GM23338 (cell line): ENCODE results near the gene PDE7B. TPM values are rescaled to one million over a fixed set of nuclear protein-coding genes. Genes with fewer than 3 reads are reported as not detected.

Experiments used
- ATAC-seq: fragments of 200-7000 bp; cut with Tn5 transposase; 3 replicates; pipeline ENCODE4 v1.9.1; 2020
- DNase-seq: peaks from one replicate; pipeline ENCODE4 v3.0.0-alpha.2; 2015; ENCODE audit warnings: low spot score
- H2AFZ ChIP-seq: fragments of 200-600 bp; sonication (generic); 2 replicates; pipeline ENCODE4 v1.8.0; 2016; ENCODE audit warnings: antibody characterized with exemption, mild to moderate bottlenecking, moderate library complexity
- H3F3A ChIP-seq: fragments of 200-600 bp; sonication (generic); replicated peaks from 2 replicates; pipeline ENCODE4 v1.8.0; 2017; ENCODE audit warnings: antibody characterized with exemption, mixed run types, low read depth
- H3K27ac ChIP-seq: fragments of 200-600 bp; sonication (generic); 2 replicates; pipeline ENCODE4 v1.6.1; 2016; ENCODE audit warnings: low read depth
- H3K27me3 ChIP-seq: fragments of 200-600 bp; sonication (generic); 2 replicates; pipeline ENCODE4 v1.8.0; 2016; ENCODE audit warnings: mild to moderate bottlenecking, mixed run types, moderate library complexity; ENCODE audit not compliant: insufficient read depth
- H3K36me3 ChIP-seq: fragments of 200-600 bp; sonication (generic); 2 replicates; pipeline ENCODE4 v1.8.0; 2016; ENCODE audit warnings: mild to moderate bottlenecking; ENCODE audit not compliant: insufficient read depth
- H3K4me1 ChIP-seq: fragments of 200-600 bp; sonication (generic); 2 replicates; pipeline ENCODE4 v1.8.0; 2016; ENCODE audit warnings: mild to moderate bottlenecking, moderate library complexity; ENCODE audit not compliant: insufficient read depth
- H3K4me2 ChIP-seq: fragments of 200-600 bp; sonication (generic); 2 replicates; pipeline ENCODE4 v1.7.1; 2017; ENCODE audit warnings: mixed run types
- H3K4me3 ChIP-seq: fragments of 200-600 bp; sonication (generic); 2 replicates; pipeline ENCODE4 v1.6.1; 2016; ENCODE audit warnings: mixed run types
- H3K79me2 ChIP-seq: fragments of 200-600 bp; sonication (generic); replicated peaks from 2 replicates; pipeline ENCODE4 v1.8.0; 2017; ENCODE audit warnings: mild to moderate bottlenecking; ENCODE audit not compliant: insufficient read depth
- H3K9me2 ChIP-seq: fragments of 200-600 bp; sonication (generic); 2 replicates; pipeline ENCODE4 v1.8.0; 2017; ENCODE audit not compliant: insufficient read depth
- H4K20me1 ChIP-seq: fragments of 200-600 bp; sonication (generic); replicated peaks from 2 replicates; pipeline ENCODE4 v1.8.0; 2017; ENCODE audit warnings: mild to moderate bottlenecking; ENCODE audit not compliant: insufficient read depth
- H3K27ac Mint-ChIP-seq: 2 replicates; pipeline ENCODE4 v1.8.0; 2020; ENCODE audit warnings: inconsistent platforms, mild to moderate bottlenecking, moderate library complexity, mixed read lengths
- H3K27me3 Mint-ChIP-seq: 3 replicates; pipeline ENCODE4 v1.8.0; 2022; ENCODE audit warnings: low read depth, mild to moderate bottlenecking, moderate library complexity, mixed read lengths, inconsistent platforms; ENCODE audit not compliant: insufficient read depth, poor library complexity
- H3K36me3 Mint-ChIP-seq: 3 replicates; pipeline ENCODE4 v1.8.0; 2021; ENCODE audit warnings: low read depth, mild to moderate bottlenecking, inconsistent platforms, moderate library complexity, mixed read lengths
- H3K4me1 Mint-ChIP-seq: 3 replicates; pipeline ENCODE4 v1.8.0; 2020; ENCODE audit warnings: mild to moderate bottlenecking, inconsistent platforms, mixed read lengths
- H3K4me3 Mint-ChIP-seq: 3 replicates; pipeline ENCODE4 v1.8.0; 2021; ENCODE audit warnings: moderate library complexity, mild to moderate bottlenecking, inconsistent platforms, mixed read lengths
- H3K9me3 Mint-ChIP-seq: 3 replicates; pipeline ENCODE4 v1.8.0; 2020; ENCODE audit warnings: moderate library complexity, mild to moderate bottlenecking, inconsistent platforms, mixed read lengths
- CREB1 ChIP-seq: fragments of 250-450 bp; sonication (Bioruptor Pico); IDR thresholded peaks from 2 replicates; pipeline ENCODE4 v1.5.0; 2020; ENCODE audit warnings: low read depth, mild to moderate bottlenecking, moderate library complexity
- EZH2 ChIP-seq: fragments of 200-600 bp; sonication (generic); IDR thresholded peaks from one replicate; pipeline ENCODE4 v1.8.0; 2017; ENCODE audit warnings: antibody characterized with exemption, mild to moderate bottlenecking, low read depth; ENCODE audit not compliant: unreplicated experiment
- EZH2phosphoT487 ChIP-seq: fragments of 200-600 bp; sonication (generic); IDR thresholded peaks from one replicate; pipeline ENCODE4 v1.8.1; 2018; ENCODE audit warnings: antibody characterized with exemption; ENCODE audit not compliant: unreplicated experiment
- JUNB ChIP-seq: IDR thresholded peaks from one replicate; pipeline ENCODE4 v1.6.1; 2016; ENCODE audit warnings: antibody characterized with exemption; ENCODE audit not compliant: unreplicated experiment
- NANOG ChIP-seq: IDR thresholded peaks from 2 replicates; pipeline ENCODE4 v1.6.1; 2016; ENCODE audit warnings: antibody characterized with exemption, borderline replicate concordance
- POLR2AphosphoS5 ChIP-seq: IDR thresholded peaks from 2 replicates; pipeline ENCODE4 v1.6.1; 2016; ENCODE audit warnings: antibody characterized with exemption, low read depth
- STAT1 ChIP-seq: IDR thresholded peaks from one replicate; pipeline ENCODE4 v1.6.1; 2016; ENCODE audit warnings: antibody characterized with exemption; ENCODE audit not compliant: unreplicated experiment
- ZNF114 ChIP-seq: fragments of 250-450 bp; sonication (Bioruptor Pico); IDR thresholded peaks from 2 replicates; pipeline ENCODE4 v1.5.0; 2020; ENCODE audit warnings: mild to moderate bottlenecking, moderate library complexity
- ZNF331 ChIP-seq: fragments of 250-450 bp; sonication (Bioruptor Pico); IDR thresholded peaks from 2 replicates; pipeline ENCODE4 v1.5.0; 2020; ENCODE audit warnings: low read depth, mild to moderate bottlenecking, moderate library complexity
- polyA plus RNA-seq: library from polyadenylated mRNA; unstranded; fragments of >200 nt; fragmentation: Nextera tagmentation; extraction: Ambion mirVana; gene quantifications from 2 replicates; pipeline ENCODE4 v1.2.1, GENCODE V29; 2016
- total RNA-seq: library from RNA; depleted of rRNA; stranded (reverse); fragments of >200 nt; shearing (Covaris generic); gene quantifications from 2 replicates; pipeline ENCODE4 v1.2.3, GENCODE V29; 2014
- TF ChIP-seq, protein P1 (sequence below): fragments of 250-450 bp; sonication (Bioruptor Pico); IDR thresholded peaks from 2 replicates; pipeline ENCODE4 v1.5.0; 2020; ENCODE audit warnings: mild to moderate bottlenecking, moderate library complexity
- TF ChIP-seq, protein P2 (sequence below): IDR thresholded peaks from 2 replicates; pipeline ENCODE4 v1.6.1; 2016; ENCODE audit warnings: antibody characterized with exemption
- TF ChIP-seq, protein P3 (sequence below), 2 experiments: fragments of 200-600 bp in 1 of 2; sonication (generic) in 1 of 2; conservative IDR thresholded peaks; 2 replicates each; pipeline versions ENCODE4 v1.5.1 to v1.6.1; 2016 to 2017; ENCODE audit warnings: antibody characterized with exemption in 2 of 2, low read depth in 2 of 2, mild to moderate bottlenecking in 2 of 2, moderate library complexity in 1 of 2
- TF ChIP-seq, protein P4 (sequence below): IDR thresholded peaks from one replicate; pipeline ENCODE4 v1.6.1; 2018; ENCODE audit warnings: antibody characterized with exemption; ENCODE audit not compliant: unreplicated experiment

PDE7B gene
- total and polyA plus RNA-seq, 2 experiments from 2014 or later, result 0.07 TPM; not detected in 1

DNA sequence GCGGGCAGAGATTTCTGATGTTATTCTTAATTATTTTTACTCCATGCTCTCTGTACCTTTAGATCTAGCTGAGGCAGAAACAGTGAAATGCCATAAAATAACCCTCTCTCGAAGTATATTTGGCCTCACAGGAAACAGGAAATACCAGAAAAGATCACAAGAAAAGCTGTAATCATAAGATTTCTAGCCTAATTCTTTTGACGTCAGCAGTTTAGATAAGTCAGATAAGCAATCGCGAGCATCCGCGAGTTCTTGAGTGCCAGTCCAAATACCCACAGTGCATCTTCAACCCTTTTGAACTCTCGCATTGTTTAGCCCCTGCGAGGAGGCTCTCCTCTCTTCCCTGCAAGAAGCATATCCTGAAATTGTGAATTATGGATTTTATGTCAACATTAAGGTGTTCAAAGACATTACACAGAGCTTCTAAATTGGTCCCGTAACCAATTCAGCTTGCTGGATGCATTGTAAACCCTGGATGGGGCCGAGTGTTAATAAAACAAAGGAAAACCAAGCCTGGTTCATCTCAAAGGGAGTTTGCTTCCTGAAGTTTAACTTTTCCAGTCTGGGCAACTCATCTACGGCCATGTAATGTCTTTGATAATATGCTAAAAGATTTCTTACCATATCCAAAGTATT is 199.8 kb downstream of the PDE7B start:
- peaks cover 2% of the 10 kb centered on the region for H3K27me3 Mint-ChIP-seq
- no peaks in the 10 kb centered on the region for H3K4me1 ChIP-seq
- no peak for ATAC-seq
- no peaks in the 10 kb centered on the region for H3K79me2 ChIP-seq
- no peak overlapping the region for H3K4me3 Mint-ChIP-seq
- H3F3A ChIP-seq, result no peaks in the 10 kb centered on the region
- H3K36me3 ChIP-seq, result no peaks in the 10 kb centered on the region
- H2AFZ ChIP-seq, result no peak overlapping the region
- H3K4me3 ChIP-seq, result no peak overlapping the region
- H3K9me2 ChIP-seq, result 0 out of 2 replicates have a peak, but pooled peaks cover 6% of the 10 kb centered on the region
- no peaks in the 10 kb centered on the region for H3K4me1 Mint-ChIP-seq
- TF ChIP-seq, protein P1, sequence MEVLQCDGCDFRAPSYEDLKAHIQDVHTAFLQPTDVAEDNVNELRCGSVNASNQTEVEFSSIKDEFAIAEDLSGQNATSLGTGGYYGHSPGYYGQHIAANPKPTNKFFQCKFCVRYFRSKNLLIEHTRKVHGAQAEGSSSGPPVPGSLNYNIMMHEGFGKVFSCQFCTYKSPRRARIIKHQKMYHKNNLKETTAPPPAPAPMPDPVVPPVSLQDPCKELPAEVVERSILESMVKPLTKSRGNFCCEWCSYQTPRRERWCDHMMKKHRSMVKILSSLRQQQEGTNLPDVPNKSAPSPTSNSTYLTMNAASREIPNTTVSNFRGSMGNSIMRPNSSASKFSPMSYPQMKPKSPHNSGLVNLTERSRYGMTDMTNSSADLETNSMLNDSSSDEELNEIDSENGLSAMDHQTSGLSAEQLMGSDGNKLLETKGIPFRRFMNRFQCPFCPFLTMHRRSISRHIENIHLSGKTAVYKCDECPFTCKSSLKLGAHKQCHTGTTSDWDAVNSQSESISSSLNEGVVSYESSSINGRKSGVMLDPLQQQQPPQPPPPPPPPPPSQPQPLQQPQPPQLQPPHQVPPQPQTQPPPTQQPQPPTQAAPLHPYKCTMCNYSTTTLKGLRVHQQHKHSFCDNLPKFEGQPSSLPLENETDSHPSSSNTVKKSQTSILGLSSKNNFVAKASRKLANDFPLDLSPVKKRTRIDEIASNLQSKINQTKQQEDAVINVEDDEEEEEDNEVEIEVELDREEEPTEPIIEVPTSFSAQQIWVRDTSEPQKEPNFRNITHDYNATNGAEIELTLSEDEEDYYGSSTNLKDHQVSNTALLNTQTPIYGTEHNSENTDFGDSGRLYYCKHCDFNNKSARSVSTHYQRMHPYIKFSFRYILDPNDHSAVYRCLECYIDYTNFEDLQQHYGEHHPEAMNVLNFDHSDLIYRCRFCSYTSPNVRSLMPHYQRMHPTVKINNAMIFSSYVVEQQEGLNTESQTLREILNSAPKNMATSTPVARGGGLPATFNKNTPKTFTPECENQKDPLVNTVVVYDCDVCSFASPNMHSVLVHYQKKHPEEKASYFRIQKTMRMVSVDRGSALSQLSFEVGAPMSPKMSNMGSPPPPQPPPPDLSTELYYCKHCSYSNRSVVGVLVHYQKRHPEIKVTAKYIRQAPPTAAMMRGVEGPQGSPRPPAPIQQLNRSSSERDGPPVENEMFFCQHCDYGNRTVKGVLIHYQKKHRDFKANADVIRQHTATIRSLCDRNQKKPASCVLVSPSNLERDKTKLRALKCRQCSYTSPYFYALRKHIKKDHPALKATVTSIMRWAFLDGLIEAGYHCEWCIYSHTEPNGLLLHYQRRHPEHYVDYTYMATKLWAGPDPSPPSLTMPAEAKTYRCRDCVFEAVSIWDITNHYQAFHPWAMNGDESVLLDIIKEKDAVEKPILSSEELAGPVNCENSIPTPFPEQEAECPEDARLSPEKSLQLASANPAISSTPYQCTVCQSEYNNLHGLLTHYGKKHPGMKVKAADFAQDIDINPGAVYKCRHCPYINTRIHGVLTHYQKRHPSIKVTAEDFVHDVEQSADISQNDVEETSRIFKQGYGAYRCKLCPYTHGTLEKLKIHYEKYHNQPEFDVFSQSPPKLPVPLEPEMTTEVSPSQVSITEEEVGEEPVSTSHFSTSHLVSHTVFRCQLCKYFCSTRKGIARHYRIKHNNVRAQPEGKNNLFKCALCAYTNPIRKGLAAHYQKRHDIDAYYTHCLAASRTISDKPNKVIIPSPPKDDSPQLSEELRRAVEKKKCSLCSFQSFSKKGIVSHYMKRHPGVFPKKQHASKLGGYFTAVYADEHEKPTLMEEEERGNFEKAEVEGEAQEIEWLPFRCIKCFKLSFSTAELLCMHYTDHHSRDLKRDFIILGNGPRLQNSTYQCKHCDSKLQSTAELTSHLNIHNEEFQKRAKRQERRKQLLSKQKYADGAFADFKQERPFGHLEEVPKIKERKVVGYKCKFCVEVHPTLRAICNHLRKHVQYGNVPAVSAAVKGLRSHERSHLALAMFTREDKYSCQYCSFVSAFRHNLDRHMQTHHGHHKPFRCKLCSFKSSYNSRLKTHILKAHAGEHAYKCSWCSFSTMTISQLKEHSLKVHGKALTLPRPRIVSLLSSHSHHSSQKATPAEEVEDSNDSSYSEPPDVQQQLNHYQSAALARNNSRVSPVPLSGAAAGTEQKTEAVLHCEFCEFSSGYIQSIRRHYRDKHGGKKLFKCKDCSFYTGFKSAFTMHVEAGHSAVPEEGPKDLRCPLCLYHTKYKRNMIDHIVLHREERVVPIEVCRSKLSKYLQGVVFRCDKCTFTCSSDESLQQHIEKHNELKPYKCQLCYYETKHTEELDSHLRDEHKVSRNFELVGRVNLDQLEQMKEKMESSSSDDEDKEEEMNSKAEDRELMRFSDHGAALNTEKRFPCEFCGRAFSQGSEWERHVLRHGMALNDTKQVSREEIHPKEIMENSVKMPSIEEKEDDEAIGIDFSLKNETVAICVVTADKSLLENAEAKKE (CRISPR knock-in tag), result no peak
- no peak for TF ChIP-seq POLR2AphosphoS5
- TF ChIP-seq NANOG, result no peak
- no peak for TF ChIP-seq EZH2phosphoT487
- TF ChIP-seq JUNB, result no peak
- TF ChIP-seq, protein P2, sequence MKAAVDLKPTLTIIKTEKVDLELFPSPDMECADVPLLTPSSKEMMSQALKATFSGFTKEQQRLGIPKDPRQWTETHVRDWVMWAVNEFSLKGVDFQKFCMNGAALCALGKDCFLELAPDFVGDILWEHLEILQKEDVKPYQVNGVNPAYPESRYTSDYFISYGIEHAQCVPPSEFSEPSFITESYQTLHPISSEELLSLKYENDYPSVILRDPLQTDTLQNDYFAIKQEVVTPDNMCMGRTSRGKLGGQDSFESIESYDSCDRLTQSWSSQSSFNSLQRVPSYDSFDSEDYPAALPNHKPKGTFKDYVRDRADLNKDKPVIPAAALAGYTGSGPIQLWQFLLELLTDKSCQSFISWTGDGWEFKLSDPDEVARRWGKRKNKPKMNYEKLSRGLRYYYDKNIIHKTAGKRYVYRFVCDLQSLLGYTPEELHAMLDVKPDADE, result no peak
- no peak for TF ChIP-seq ZNF331
- no peak for TF ChIP-seq EZH2
- TF ChIP-seq, protein P3, sequence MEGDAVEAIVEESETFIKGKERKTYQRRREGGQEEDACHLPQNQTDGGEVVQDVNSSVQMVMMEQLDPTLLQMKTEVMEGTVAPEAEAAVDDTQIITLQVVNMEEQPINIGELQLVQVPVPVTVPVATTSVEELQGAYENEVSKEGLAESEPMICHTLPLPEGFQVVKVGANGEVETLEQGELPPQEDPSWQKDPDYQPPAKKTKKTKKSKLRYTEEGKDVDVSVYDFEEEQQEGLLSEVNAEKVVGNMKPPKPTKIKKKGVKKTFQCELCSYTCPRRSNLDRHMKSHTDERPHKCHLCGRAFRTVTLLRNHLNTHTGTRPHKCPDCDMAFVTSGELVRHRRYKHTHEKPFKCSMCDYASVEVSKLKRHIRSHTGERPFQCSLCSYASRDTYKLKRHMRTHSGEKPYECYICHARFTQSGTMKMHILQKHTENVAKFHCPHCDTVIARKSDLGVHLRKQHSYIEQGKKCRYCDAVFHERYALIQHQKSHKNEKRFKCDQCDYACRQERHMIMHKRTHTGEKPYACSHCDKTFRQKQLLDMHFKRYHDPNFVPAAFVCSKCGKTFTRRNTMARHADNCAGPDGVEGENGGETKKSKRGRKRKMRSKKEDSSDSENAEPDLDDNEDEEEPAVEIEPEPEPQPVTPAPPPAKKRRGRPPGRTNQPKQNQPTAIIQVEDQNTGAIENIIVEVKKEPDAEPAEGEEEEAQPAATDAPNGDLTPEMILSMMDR (conservative IDR thresholded peaks at IDR 0.05; ENCODE audit: low read depth in 2 of 2), result no peak
- no peak for TF ChIP-seq STAT1
- TF ChIP-seq ZNF114, result no peak
- TF ChIP-seq, protein P4, sequence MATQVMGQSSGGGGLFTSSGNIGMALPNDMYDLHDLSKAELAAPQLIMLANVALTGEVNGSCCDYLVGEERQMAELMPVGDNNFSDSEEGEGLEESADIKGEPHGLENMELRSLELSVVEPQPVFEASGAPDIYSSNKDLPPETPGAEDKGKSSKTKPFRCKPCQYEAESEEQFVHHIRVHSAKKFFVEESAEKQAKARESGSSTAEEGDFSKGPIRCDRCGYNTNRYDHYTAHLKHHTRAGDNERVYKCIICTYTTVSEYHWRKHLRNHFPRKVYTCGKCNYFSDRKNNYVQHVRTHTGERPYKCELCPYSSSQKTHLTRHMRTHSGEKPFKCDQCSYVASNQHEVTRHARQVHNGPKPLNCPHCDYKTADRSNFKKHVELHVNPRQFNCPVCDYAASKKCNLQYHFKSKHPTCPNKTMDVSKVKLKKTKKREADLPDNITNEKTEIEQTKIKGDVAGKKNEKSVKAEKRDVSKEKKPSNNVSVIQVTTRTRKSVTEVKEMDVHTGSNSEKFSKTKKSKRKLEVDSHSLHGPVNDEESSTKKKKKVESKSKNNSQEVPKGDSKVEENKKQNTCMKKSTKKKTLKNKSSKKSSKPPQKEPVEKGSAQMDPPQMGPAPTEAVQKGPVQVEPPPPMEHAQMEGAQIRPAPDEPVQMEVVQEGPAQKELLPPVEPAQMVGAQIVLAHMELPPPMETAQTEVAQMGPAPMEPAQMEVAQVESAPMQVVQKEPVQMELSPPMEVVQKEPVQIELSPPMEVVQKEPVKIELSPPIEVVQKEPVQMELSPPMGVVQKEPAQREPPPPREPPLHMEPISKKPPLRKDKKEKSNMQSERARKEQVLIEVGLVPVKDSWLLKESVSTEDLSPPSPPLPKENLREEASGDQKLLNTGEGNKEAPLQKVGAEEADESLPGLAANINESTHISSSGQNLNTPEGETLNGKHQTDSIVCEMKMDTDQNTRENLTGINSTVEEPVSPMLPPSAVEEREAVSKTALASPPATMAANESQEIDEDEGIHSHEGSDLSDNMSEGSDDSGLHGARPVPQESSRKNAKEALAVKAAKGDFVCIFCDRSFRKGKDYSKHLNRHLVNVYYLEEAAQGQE, result no peak
- no peak for TF ChIP-seq CREB1 (CRISPR knock-in tag)
- no peaks in the 10 kb centered on the region for H3K36me3 Mint-ChIP-seq
- no peak overlapping the region for H3K27ac Mint-ChIP-seq
- DNase-seq, result no peak
- H4K20me1 ChIP-seq, result no peaks in the 10 kb centered on the region
- H3K9me3 Mint-ChIP-seq, result no peaks in the 10 kb centered on the region
- no peaks in the 10 kb centered on the region for H3K27me3 ChIP-seq
- H3K27ac ChIP-seq, result no peak overlapping the region
- H3K4me2 ChIP-seq, result no peak overlapping the region
